AG04450 (cell line): ENCODE measurements around the gene RTF2. TPM values are rescaled to one million over a fixed set of nuclear protein-coding genes. Genes with fewer than 3 reads are reported as not detected.

Experiments used
- CTCF ChIA-PET: fragments of 300-600, 350-600 bp; formaldehyde crosslinking; extraction: SDS; loops from one replicate; lab custom pipeline; 2022; ENCODE audit warnings: antibody characterized with exemption, inconsistent platforms; lab: Charles Lee
- POLR2A ChIA-PET: fragments of 350-600 bp; formaldehyde crosslinking; extraction: SDS; loops from one replicate; lab custom pipeline; 2021; ENCODE audit warnings: antibody characterized with exemption, inconsistent platforms; lab: Yijun Ruan, JAX
- DNase-seq: peaks from one replicate; pipeline ENCODE4 v3.0.0-alpha.2; 2011; ENCODE audit warnings: low read depth, low spot score
- H3K27ac ChIP-seq: one replicate; pipeline ENCODE4 v1.5.1; 2012; ENCODE audit warnings: low read depth, low read length, control low read depth
- H3K27me3 ChIP-seq: one replicate; pipeline ENCODE4 v1.6.0; 2012; ENCODE audit warnings: low read length; ENCODE audit not compliant: control insufficient read depth, insufficient read depth
- H3K4me3 ChIP-seq: 2 replicates; pipeline ENCODE4 v1.5.1; 2011; ENCODE audit warnings: mild to moderate bottlenecking, low read depth, low read length, control low read depth
- H3K9me3 ChIP-seq: 2 replicates; pipeline ENCODE4 v1.5.1; 2012; ENCODE audit warnings: low read length; ENCODE audit not compliant: control insufficient read depth, insufficient read depth
- CTCF ChIP-seq: IDR thresholded peaks from 2 replicates; pipeline ENCODE4 v1.5.1; 2011; ENCODE audit warnings: low read depth, low read length, control low read depth, inconsistent platforms
- polyA plus RNA-seq: library from polyadenylated mRNA; depleted of rRNA; stranded (reverse); fragments of >200 nt; gene quantifications from 2 replicates; pipeline ENCODE4 v1.2.3, GENCODE V29; 2011

Gene RTF2
- polyA plus RNA-seq, 1 experiment = 147 TPM

GRCh38 chr20:56488566-56488965 lies 20.1 kb downstream of the RTF2 start:
- H3K27ac ChIP-seq = no peak overlapping the region
- H3K4me3 ChIP-seq = no peak overlapping the region
- POLR2A ChIA-PET = no interaction called here
- TF ChIP-seq CTCF = no peak
- no peaks in the 10 kb centered on the region for H3K9me3 ChIP-seq
- CTCF ChIA-PET = no interaction called here
- no peaks in the 10 kb centered on the region for H3K27me3 ChIP-seq
- no peak for DNase-seq

DNA sequence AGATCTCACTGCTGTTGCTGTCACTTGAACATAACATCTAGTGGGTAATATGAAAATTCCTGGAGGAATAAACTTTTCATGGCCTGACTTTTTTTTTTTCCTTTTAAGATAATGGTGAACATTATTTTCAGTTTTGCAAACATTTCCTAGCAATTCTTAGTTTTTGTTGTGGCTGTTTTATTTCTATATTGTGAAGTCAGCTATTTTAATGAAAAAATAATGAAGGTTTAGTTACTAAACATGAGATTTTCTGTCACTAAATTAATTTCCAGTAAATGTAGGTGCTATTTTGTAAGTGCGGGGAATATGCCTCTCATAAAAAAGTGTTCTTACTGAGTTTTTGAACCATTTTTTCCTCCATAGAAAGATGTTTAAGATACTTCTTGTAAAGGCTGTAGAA lies 32.7 kb downstream of the RTF2 start:
- POLR2A ChIA-PET = no interaction called here
- CTCF ChIA-PET = no interaction called here

DNA sequence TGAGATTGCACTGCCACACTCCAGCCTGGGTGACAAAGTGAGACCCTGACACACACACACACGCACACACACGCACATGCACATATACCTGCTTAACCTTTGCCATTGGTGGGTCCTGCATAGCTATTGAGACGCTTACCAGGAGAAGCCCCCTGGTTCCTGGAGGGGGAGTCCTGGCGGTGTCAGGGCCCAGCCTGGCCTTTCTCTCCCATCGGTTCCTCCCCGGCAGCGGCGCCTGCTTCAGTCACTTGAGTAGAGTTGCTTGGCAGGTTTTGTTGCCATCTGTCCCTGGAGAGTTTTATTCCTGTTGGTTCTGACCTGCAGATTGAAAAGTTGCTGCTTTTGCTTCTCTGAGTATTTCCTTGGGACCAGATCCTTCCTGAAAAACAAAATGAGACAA lies 35.5 kb downstream of the RTF2 start:
- H3K27ac ChIP-seq = no peak overlapping the region
- DNase-seq = no peak
- H3K27me3 ChIP-seq = no peaks in the 10 kb centered on the region
- H3K9me3 ChIP-seq = no peaks in the 10 kb centered on the region
- ChIA-PET POLR2A (no interaction called here), CTCF (no interaction called here)
- no peak for TF ChIP-seq CTCF
- H3K4me3 ChIP-seq = no peak overlapping the region

More for the DNA sequence above, 32.7 kb downstream of the RTF2 start:
- DNase-seq = no peak
- H3K9me3 ChIP-seq = no peaks in the 10 kb centered on the region
- no peak for TF ChIP-seq CTCF
- H3K27ac ChIP-seq = no peak overlapping the region
- no peak overlapping the region for H3K4me3 ChIP-seq
- no peaks in the 10 kb centered on the region for H3K27me3 ChIP-seq

- H3K27ac ChIP-seq = no peak overlapping the region
- DNase-seq = no peak
- no peak overlapping the region for H3K4me3 ChIP-seq
- ChIA-PET CTCF (interaction anchor here (1.9 kb wide), 1 partner anchor 106 kb away, joined by 6 read pairs; no protein-coding TSS in a partner anchor), POLR2A (no interaction called here)
- no peaks in the 10 kb centered on the region for H3K9me3 ChIP-seq
- peak; percentile 58 for TF ChIP-seq CTCF
- no peaks in the 10 kb centered on the region for H3K27me3 ChIP-seq
Measured at GRCh38 chr20:56504373-56505005, 36.1 kb downstream of the RTF2 start.

GRCh38 chr20:56506103-56506502 lies 37.7 kb downstream of the RTF2 start:
- CTCF ChIA-PET = interaction anchor here (1.9 kb wide), 1 partner anchor 108 kb away, joined by 6 read pairs; no protein-coding TSS in a partner anchor

More at GRCh38 chr20:56506103-56506502, 37.7 kb downstream of the RTF2 start:
- H3K4me3 ChIP-seq = no peak overlapping the region
- H3K27me3 ChIP-seq = no peaks in the 10 kb centered on the region
- POLR2A ChIA-PET = no interaction called here
- no peaks in the 10 kb centered on the region for H3K9me3 ChIP-seq
- no peak for DNase-seq
- TF ChIP-seq CTCF = no peak
- no peak overlapping the region for H3K27ac ChIP-seq
